GM12878 (cell line): ENCODE measurements around the gene OCLN. TPM values are rescaled to one million over a fixed set of nuclear protein-coding genes. Genes with fewer than 3 reads are reported as not detected.
"Not testable (repeated sequence)": the region's sequence is repeated elsewhere in the genome, so short reads cannot be mapped to it uniquely, and the experiment has no call there.

Experiments
- ATAC-seq: fragments of 200-7000 bp; cut with Tn5 transposase; 3 replicates; pipeline ENCODE4 v1.9.1; 2020; ENCODE audit warnings: mild to moderate bottlenecking, moderate library complexity
- BruUV-seq: library from RNA; stranded (reverse); fragments of 400-500 nt; replicated peaks from 2 replicates; lab custom pipeline; 2021; lab: Mats Ljungman, UMichigan
- CTCF ChIA-PET: fragments of 300-600 bp; sonication (Branson Sonifier 250); formaldehyde crosslinking; extraction: SDS; loops from one replicate; lab custom pipeline; 2021; ENCODE audit warnings: inconsistent platforms; lab: Yijun Ruan, JAX
- POLR2A ChIA-PET: fragments of 350-600 bp; formaldehyde crosslinking; extraction: SDS; loops from one replicate; lab custom pipeline; 2021; ENCODE audit warnings: inconsistent platforms; lab: Charles Lee
- RAD21 ChIA-PET: fragments of 300-600 bp; sonication (Branson Sonifier 250); formaldehyde crosslinking; loops from one replicate; lab custom pipeline; 2023; ENCODE audit warnings: antibody characterized with exemption; ENCODE audit not compliant: unreplicated experiment; lab: Charles Lee
- SMC1A ChIA-PET: fragments of 300-600 bp; sonication (Branson Sonifier 250); formaldehyde crosslinking; loops from one replicate; lab custom pipeline; 2023; ENCODE audit not compliant: unreplicated experiment, uncharacterized antibody; lab: Charles Lee
- DNase-seq: peaks from one replicate; pipeline ENCODE4 v3.0.0-alpha.2; 2011; ENCODE audit warnings: low read depth, low spot score
- FAIRE-seq: peaks from 3 replicates; lab custom pipeline; 2011; peaks lifted over from hg19 to GRCh38; lab: Jason Lieb, UNC
- H2AFZ ChIP-seq: 2 replicates; pipeline ENCODE4 v1.6.0; 2011; ENCODE audit warnings: low read depth, low read length, control low read depth; ENCODE audit not compliant: control insufficient read depth
- H3K27ac ChIP-seq: 2 replicates; pipeline ENCODE4 v1.5.1; 2011; ENCODE audit warnings: control low read depth; ENCODE audit not compliant: control insufficient read depth, insufficient read depth
- H3K27me3 ChIP-seq, 2 experiments: replicated peaks in 1 of 2; 2 replicates each; pipeline versions ENCODE4 v1.6.0 to v1.6.1; 2011; ENCODE audit warnings: low read length in 1 of 2; ENCODE audit not compliant: control insufficient read depth in 2 of 2, insufficient read depth in 2 of 2
- H3K36me3 ChIP-seq, 2 experiments: 2 replicates each; pipeline ENCODE4 v1.5.1; 2011; ENCODE audit warnings: low read length in 1 of 2; ENCODE audit not compliant: control insufficient read depth in 2 of 2, insufficient read depth in 2 of 2
- H3K4me1 ChIP-seq: 2 replicates; pipeline ENCODE4 v1.6.1; 2011; ENCODE audit warnings: mild to moderate bottlenecking, low read length, moderate library complexity, mixed read lengths; ENCODE audit not compliant: control insufficient read depth, insufficient read depth
- H3K4me2 ChIP-seq: 2 replicates; pipeline ENCODE4 v1.6.0; 2011; ENCODE audit warnings: control low read depth; ENCODE audit not compliant: control insufficient read depth, insufficient read depth
- H3K4me3 ChIP-seq: fragments of 200-600 bp; sonication (generic); 2 replicates; pipeline ENCODE4 v1.5.1; 2016
- H3K79me2 ChIP-seq: 2 replicates; pipeline ENCODE4 v1.6.0; 2011; ENCODE audit warnings: low read length; ENCODE audit not compliant: control insufficient read depth, insufficient read depth
- H3K9ac ChIP-seq: 2 replicates; pipeline ENCODE4 v1.8.0; 2011; ENCODE audit warnings: low read length, control low read depth, mixed read lengths; ENCODE audit not compliant: control insufficient read depth, insufficient read depth
- H3K9me3 ChIP-seq: replicated peaks from 3 replicates; pipeline ENCODE4 v1.5.1; 2011; ENCODE audit warnings: mild to moderate bottlenecking, low read length; ENCODE audit not compliant: control insufficient read depth, insufficient read depth
- H4K20me1 ChIP-seq: 2 replicates; pipeline ENCODE4 v1.6.0; 2011; ENCODE audit not compliant: control insufficient read depth, insufficient read depth
- CEBPB ChIP-seq, 2 experiments: fragments of 150-350 bp in 1 of 2; IDR thresholded peaks; 2 replicates each; pipeline ENCODE4 v1.6.1; 2012 to 2014; ENCODE audit warnings: low read depth in 2 of 2, low read length in 2 of 2, borderline replicate concordance in 1 of 2, inconsistent platforms in 1 of 2
- CHD2 ChIP-seq: IDR thresholded peaks from 2 replicates; pipeline ENCODE4 v1.6.1; 2011; ENCODE audit warnings: low read depth, low read length, improper control_type of control experiment, borderline replicate concordance
- E2F4 ChIP-seq: IDR thresholded peaks from 2 replicates; pipeline ENCODE4 v1.6.1; 2012; ENCODE audit warnings: low read depth, low read length, improper control_type of control experiment
- GABPA ChIP-seq: IDR thresholded peaks from 2 replicates; pipeline ENCODE4 v1.6.1; 2014; ENCODE audit warnings: antibody characterized with exemption, low read depth, mild to moderate bottlenecking, inconsistent platforms
- MLLT1 ChIP-seq: fragments of 450-650 bp; IDR thresholded peaks from 2 replicates; pipeline ENCODE4 v1.6.1; 2016; ENCODE audit warnings: mild to moderate bottlenecking
- PBX3 ChIP-seq: IDR thresholded peaks from 2 replicates; pipeline ENCODE4 v1.6.1; 2011; ENCODE audit warnings: mild to moderate bottlenecking, low read depth, low read length, moderate library complexity; ENCODE audit not compliant: insufficient replicate concordance
- STAT3 ChIP-seq: IDR thresholded peaks from 2 replicates; pipeline ENCODE4 v1.6.1; 2011; ENCODE audit warnings: low read depth, low read length, improper control_type of control experiment
- ZNF217 ChIP-seq: fragments of 450-650 bp; IDR thresholded peaks from 2 replicates; pipeline ENCODE4 v1.6.1; 2017; ENCODE audit warnings: antibody characterized with exemption, mild to moderate bottlenecking
- ZNF274 ChIP-seq: IDR thresholded peaks from one replicate; pipeline ENCODE4 v1.8.0; 2011; ENCODE audit not compliant: insufficient read length, insufficient read depth
- WGBS: methylation state at CpG from one replicate; pipeline ENCODE4 v1.1.6; 2016; ENCODE audit warnings: low lambda C conversion rate; ENCODE audit not compliant: insufficient replicate concordance, insufficient coverage; ENCODE audit errors: missing lambda C conversion rate; 5-methylcytosine and 5-hydroxymethylcytosine counted together
- in situ Hi-C: fragments of 300-500 bp; cut with MboI; formaldehyde crosslinking; loops from 9 replicates; pipeline ENCODE4 v1.14.3; 2018; ENCODE audit warnings: mixed read lengths
- intact Hi-C: fragments of 100-400 bp; cut with micrococcal nuclease; formaldehyde crosslinking; loops from one replicate; pipeline ENCODE4 v1.14.2; 2022; ENCODE audit not compliant: unreplicated experiment
- polyA plus RNA-seq, 11 experiments: library from polyadenylated mRNA; depleted of rRNA in 4 of 11; unstranded in 6 of 11; stranded (reverse) in 5 of 11; fragments of >200 nt; fragmentation: Nextera tagmentation in 4 of 11; fragmentation: Illumina TruSeq in 1 of 11; extraction: Ambion mirVana in 4 of 11; extraction: Trizol in 1 of 11; gene quantifications; 1 replicate in 1 of 11; 2 replicates in 10 of 11; pipeline versions ENCODE4 v1.2.1 to v1.2.3, GENCODE V29; 2011 to 2016; ENCODE audit warnings: inconsistent platforms in 2 of 11, missing spikeins in 2 of 11, low read depth in 1 of 11
- total RNA-seq, 4 experiments: library from RNA; depleted of rRNA in 3 of 4; stranded (reverse); fragments of >200 nt in 3 of 4; fragmentation: Illumina TruSeq in 1 of 4; extraction: Trizol in 1 of 4; gene quantifications; 2 replicates each; pipeline versions ENCODE4 v1.2.1 to v1.2.3, GENCODE V29; 2013 to 2021

Gene OCLN
- total and polyA plus RNA-seq, 10 of the 15 experiments (the other 5 are each of a cell fraction or from before 2014, with no cell fraction given): 2.0 to 26.5 (median 17.0) TPM

- FAIRE-seq, H3K9ac ChIP-seq, in situ Hi-C loops, H3K79me2 ChIP-seq, ATAC-seq, DNase-seq, H3K4me2 ChIP-seq, CTCF ChIA-PET, H3K36me3 ChIP-seq, intact Hi-C loops, H3K4me3 ChIP-seq, H4K20me1 ChIP-seq, H2AFZ ChIP-seq, RAD21 ChIA-PET, H3K27ac ChIP-seq, SMC1A ChIA-PET, H3K27me3 ChIP-seq, POLR2A ChIA-PET, BruUV-seq: not testable (repeated sequence)
- Histone ChIP-seq H3K9me3 (peaks cover 11% of the 10 kb centered on the region), H3K4me1 (peaks cover 16% of the 10 kb centered on the region)
- 95% methylated on average over 16 of the region's 16 CpGs for WGBS
Observed at GRCh38 chr5:69472535-69473143, 20.0 kb upstream of the OCLN start.

- DNase-seq (no peak), ATAC-seq (no peak), FAIRE-seq (no peak)
- Histone ChIP-seq H3K27me3 (no peaks in the 10 kb centered on the region), H3K9me3 (no peaks in the 10 kb centered on the region), H3K4me2 (no peak overlapping the region), H2AFZ (no peak overlapping the region), H3K79me2 (no peaks in the 10 kb centered on the region), H3K9ac (no peak overlapping the region), H3K4me3 (no peak overlapping the region), H4K20me1 (no peaks in the 10 kb centered on the region), H3K27ac (no peak overlapping the region), H3K36me3 (no peaks in the 10 kb centered on the region), H3K4me1 (no peaks in the 10 kb centered on the region)
- SMC1A ChIA-PET: interaction anchor here (1.7 kb wide), 1 partner anchor 9 kb away, joined by 5 read pairs; no protein-coding TSS in a partner anchor
- in situ Hi-C loops (no loop called here), intact Hi-C loops (no loop called here)
- CTCF ChIA-PET: no interaction called here
- 30% methylated on average over 1 of the region's 1 CpG for WGBS
- RAD21 ChIA-PET: no interaction called here
- POLR2A ChIA-PET: no interaction called here
- no TSS peak for BruUV-seq
- TF ChIP-seq MLLT1 (no peak), E2F4 (no peak), ZNF274 (no peak), CHD2 (no peak), GABPA (no peak), PBX3 (no peak), ZNF217 (no peak), CEBPB (IDR thresholded peaks at IDR 0.05; ENCODE audit: borderline replicate concordance in 1 of 2, low read depth in 2 of 2, low read length in 2 of 2) (no peak), STAT3 (no peak)
Observed at GRCh38 chr5:69477170-69477569, 15.4 kb upstream of the OCLN start.
